Measurements from ENCODE around the gene HS3ST2.

The HS3ST2 gene

GRCh38 chr16:22813948-22814710 lies at the start of gene HS3ST2:
HS3ST2 (plus strand) TSS chr16:22814162; CDS start chr16:22814611, 449 bp downstream.
- Mint-ChIP-seq H3K4me3 (no peak within 1 kb of the TSS), H3K4me1 (ENCODE audit: low read depth) (peaks cover 4% of the 10 kb centered on the region), H3K36me3 (ENCODE audit: low read depth) (no peaks in the 10 kb centered on the region), H3K9me3 (no peaks in the 10 kb centered on the region), H3K27ac (no peak within 1 kb of the TSS), H3K27me3 (peaks cover 59% of the 10 kb centered on the region)

- Mint-ChIP-seq H3K4me3 (no peak overlapping the region), H3K36me3 (ENCODE audit: low read depth) (no peaks in the 10 kb centered on the region), H3K27ac (no peak overlapping the region), H3K4me1 (ENCODE audit: low read depth) (no peaks in the 10 kb centered on the region), H3K27me3 (peaks cover 8% of the 10 kb centered on the region), H3K9me3 (no peaks in the 10 kb centered on the region)
Measured at GRCh38 chr16:22764662-22765327, 49.2 kb upstream of the HS3ST2 start.

- H3K4me1 Mint-ChIP-seq (ENCODE audit: low read depth): no peaks in the 10 kb centered on the region
Measured at GRCh38 chr16:22765479-22765878, 48.5 kb upstream of the HS3ST2 start.

GRCh38 chr16:22770866-22771265 lies 43.1 kb upstream of the HS3ST2 start:
- H3K27me3 Mint-ChIP-seq: peaks cover 44% of the 10 kb centered on the region
- no peak overlapping the region for H3K4me3 Mint-ChIP-seq
- no peaks in the 10 kb centered on the region for H3K9me3 Mint-ChIP-seq
- H3K27ac Mint-ChIP-seq: no peak overlapping the region
- H3K36me3 Mint-ChIP-seq (ENCODE audit: low read depth): no peaks in the 10 kb centered on the region
- no peaks in the 10 kb centered on the region for H3K4me1 Mint-ChIP-seq (ENCODE audit: low read depth)

More at GRCh38 chr16:22765479-22765878, 48.5 kb upstream of the HS3ST2 start:
- H3K36me3 Mint-ChIP-seq (ENCODE audit: low read depth): no peaks in the 10 kb centered on the region
- H3K27ac Mint-ChIP-seq: no peak overlapping the region
- H3K9me3 Mint-ChIP-seq: no peaks in the 10 kb centered on the region
- H3K4me3 Mint-ChIP-seq: no peak overlapping the region
- peaks cover 13% of the 10 kb centered on the region for H3K27me3 Mint-ChIP-seq

- Mint-ChIP-seq H3K4me3 (no peak overlapping the region), H3K27ac (no peak overlapping the region), H3K9me3 (no peaks in the 10 kb centered on the region), H3K36me3 (ENCODE audit: low read depth) (no peaks in the 10 kb centered on the region), H3K4me1 (ENCODE audit: low read depth) (no peaks in the 10 kb centered on the region), H3K27me3 (peaks cover 42% of the 10 kb centered on the region)
Measured at GRCh38 chr16:22771551-22771950, 42.4 kb upstream of the HS3ST2 start.

- Mint-ChIP-seq H3K4me3 (no peak overlapping the region), H3K27ac (no peak overlapping the region), H3K27me3 (peaks cover 45% of the 10 kb centered on the region), H3K9me3 (no peaks in the 10 kb centered on the region), H3K4me1 (ENCODE audit: low read depth) (no peaks in the 10 kb centered on the region), H3K36me3 (ENCODE audit: low read depth) (no peaks in the 10 kb centered on the region)
Measured at GRCh38 chr16:22775220-22775922, 38.6 kb upstream of the HS3ST2 start.

GRCh38 chr16:22781480-22781879 lies 32.5 kb upstream of the HS3ST2 start:
- H3K36me3 Mint-ChIP-seq (ENCODE audit: low read depth): no peaks in the 10 kb centered on the region
- no peaks in the 10 kb centered on the region for H3K4me1 Mint-ChIP-seq (ENCODE audit: low read depth)
- H3K9me3 Mint-ChIP-seq: no peaks in the 10 kb centered on the region
- no peak overlapping the region for H3K27ac Mint-ChIP-seq
- peaks cover 22% of the 10 kb centered on the region for H3K27me3 Mint-ChIP-seq
- no peak overlapping the region for H3K4me3 Mint-ChIP-seq

- H3K36me3 Mint-ChIP-seq (ENCODE audit: low read depth): no peaks in the 10 kb centered on the region
- no peak overlapping the region for H3K4me3 Mint-ChIP-seq
- H3K27me3 Mint-ChIP-seq: peaks cover 16% of the 10 kb centered on the region
- H3K27ac Mint-ChIP-seq: no peak overlapping the region
- no peaks in the 10 kb centered on the region for H3K4me1 Mint-ChIP-seq (ENCODE audit: low read depth)
- no peaks in the 10 kb centered on the region for H3K9me3 Mint-ChIP-seq
Measured at GRCh38 chr16:22782314-22782713, 31.6 kb upstream of the HS3ST2 start.

GRCh38 chr16:22784690-22785214 lies 29.2 kb upstream of the HS3ST2 start:
- H3K36me3 Mint-ChIP-seq (ENCODE audit: low read depth): no peaks in the 10 kb centered on the region
- H3K27me3 Mint-ChIP-seq: peaks cover 18% of the 10 kb centered on the region
- H3K4me1 Mint-ChIP-seq (ENCODE audit: low read depth): peaks cover 5% of the 10 kb centered on the region
- H3K4me3 Mint-ChIP-seq: no peak overlapping the region
- H3K9me3 Mint-ChIP-seq: no peaks in the 10 kb centered on the region
- no peak overlapping the region for H3K27ac Mint-ChIP-seq

GRCh38 chr16:22785552-22785951 lies 28.4 kb upstream of the HS3ST2 start:
- peaks cover 21% of the 10 kb centered on the region for H3K27me3 Mint-ChIP-seq
- H3K4me3 Mint-ChIP-seq: no peak overlapping the region
- H3K36me3 Mint-ChIP-seq (ENCODE audit: low read depth): no peaks in the 10 kb centered on the region
- H3K27ac Mint-ChIP-seq: no peak overlapping the region
- H3K9me3 Mint-ChIP-seq: no peaks in the 10 kb centered on the region
- H3K4me1 Mint-ChIP-seq (ENCODE audit: low read depth): peaks cover 5% of the 10 kb centered on the region

- Mint-ChIP-seq H3K27ac (no peak overlapping the region), H3K4me1 (ENCODE audit: low read depth) (peaks cover 5% of the 10 kb centered on the region), H3K27me3 (peaks cover 22% of the 10 kb centered on the region), H3K4me3 (no peak overlapping the region), H3K9me3 (no peaks in the 10 kb centered on the region), H3K36me3 (ENCODE audit: low read depth) (no peaks in the 10 kb centered on the region)
Measured at GRCh38 chr16:22786284-22786683, 27.7 kb upstream of the HS3ST2 start.

- Mint-ChIP-seq H3K4me3 (no peak overlapping the region), H3K36me3 (ENCODE audit: low read depth) (no peaks in the 10 kb centered on the region), H3K27me3 (peaks cover 25% of the 10 kb centered on the region), H3K4me1 (ENCODE audit: low read depth) (peaks cover 5% of the 10 kb centered on the region), H3K9me3 (no peaks in the 10 kb centered on the region), H3K27ac (no peak overlapping the region)
Measured at GRCh38 chr16:22786691-22787090, 27.3 kb upstream of the HS3ST2 start.

GRCh38 chr16:22787466-22788192 lies 26.3 kb upstream of the HS3ST2 start:
- peaks cover 5% of the 10 kb centered on the region for H3K4me1 Mint-ChIP-seq (ENCODE audit: low read depth)
- H3K9me3 Mint-ChIP-seq: peaks cover 4% of the 10 kb centered on the region
- no peak overlapping the region for H3K27ac Mint-ChIP-seq
- H3K36me3 Mint-ChIP-seq (ENCODE audit: low read depth): no peaks in the 10 kb centered on the region
- no peak overlapping the region for H3K4me3 Mint-ChIP-seq
- H3K27me3 Mint-ChIP-seq: peaks cover 26% of the 10 kb centered on the region

GRCh38 chr16:22788193-22788530 lies 25.8 kb upstream of the HS3ST2 start:
- Mint-ChIP-seq H3K4me3 (no peak overlapping the region), H3K4me1 (ENCODE audit: low read depth) (peaks cover 5% of the 10 kb centered on the region), H3K9me3 (peaks cover 4% of the 10 kb centered on the region), H3K27me3 (peaks cover 26% of the 10 kb centered on the region), H3K27ac (no peak overlapping the region), H3K36me3 (ENCODE audit: low read depth) (no peaks in the 10 kb centered on the region)

Data from stimulated activated naive CD8-positive, alpha-beta T cell treated with anti-CD3 and anti-CD28 coated beads, Interleukin-15, Interleukin-2, amounts not matched to agents 100 ng/mL and 50 ng/mL, for 24 hours (primary cell).